GM23338 (cell line): ENCODE measurements around the gene XPNPEP2. TPM values are rescaled to one million over a fixed set of nuclear protein-coding genes. Genes with fewer than 3 reads are reported as not detected.

Experiments
- ATAC-seq: fragments of 200-7000 bp; cut with Tn5 transposase; 3 replicates; pipeline ENCODE4 v1.9.1; 2020
- DNase-seq: peaks from one replicate; pipeline ENCODE4 v3.0.0-alpha.2; 2015; ENCODE audit warnings: low spot score
- H2AFZ ChIP-seq: fragments of 200-600 bp; sonication (generic); 2 replicates; pipeline ENCODE4 v1.8.0; 2016; ENCODE audit warnings: antibody characterized with exemption, mild to moderate bottlenecking, moderate library complexity
- H3F3A ChIP-seq: fragments of 200-600 bp; sonication (generic); replicated peaks from 2 replicates; pipeline ENCODE4 v1.8.0; 2017; ENCODE audit warnings: antibody characterized with exemption, mixed run types, low read depth
- H3K27ac ChIP-seq: fragments of 200-600 bp; sonication (generic); 2 replicates; pipeline ENCODE4 v1.6.1; 2016; ENCODE audit warnings: low read depth
- H3K27me3 ChIP-seq: fragments of 200-600 bp; sonication (generic); 2 replicates; pipeline ENCODE4 v1.8.0; 2016; ENCODE audit warnings: mild to moderate bottlenecking, mixed run types, moderate library complexity; ENCODE audit not compliant: insufficient read depth
- H3K36me3 ChIP-seq: fragments of 200-600 bp; sonication (generic); 2 replicates; pipeline ENCODE4 v1.8.0; 2016; ENCODE audit warnings: mild to moderate bottlenecking; ENCODE audit not compliant: insufficient read depth
- H3K4me1 ChIP-seq: fragments of 200-600 bp; sonication (generic); 2 replicates; pipeline ENCODE4 v1.8.0; 2016; ENCODE audit warnings: mild to moderate bottlenecking, moderate library complexity; ENCODE audit not compliant: insufficient read depth
- H3K4me2 ChIP-seq: fragments of 200-600 bp; sonication (generic); 2 replicates; pipeline ENCODE4 v1.7.1; 2017; ENCODE audit warnings: mixed run types
- H3K4me3 ChIP-seq: fragments of 200-600 bp; sonication (generic); 2 replicates; pipeline ENCODE4 v1.6.1; 2016; ENCODE audit warnings: mixed run types
- H3K79me2 ChIP-seq: fragments of 200-600 bp; sonication (generic); replicated peaks from 2 replicates; pipeline ENCODE4 v1.8.0; 2017; ENCODE audit warnings: mild to moderate bottlenecking; ENCODE audit not compliant: insufficient read depth
- H3K9me2 ChIP-seq: fragments of 200-600 bp; sonication (generic); 2 replicates; pipeline ENCODE4 v1.8.0; 2017; ENCODE audit not compliant: insufficient read depth
- H4K20me1 ChIP-seq: fragments of 200-600 bp; sonication (generic); replicated peaks from 2 replicates; pipeline ENCODE4 v1.8.0; 2017; ENCODE audit warnings: mild to moderate bottlenecking; ENCODE audit not compliant: insufficient read depth
- H3K27ac Mint-ChIP-seq: 2 replicates; pipeline ENCODE4 v1.8.0; 2020; ENCODE audit warnings: inconsistent platforms, mild to moderate bottlenecking, moderate library complexity, mixed read lengths
- H3K27me3 Mint-ChIP-seq: 3 replicates; pipeline ENCODE4 v1.8.0; 2022; ENCODE audit warnings: low read depth, mild to moderate bottlenecking, moderate library complexity, mixed read lengths, inconsistent platforms; ENCODE audit not compliant: insufficient read depth, poor library complexity
- H3K36me3 Mint-ChIP-seq: 3 replicates; pipeline ENCODE4 v1.8.0; 2021; ENCODE audit warnings: low read depth, mild to moderate bottlenecking, inconsistent platforms, moderate library complexity, mixed read lengths
- H3K4me1 Mint-ChIP-seq: 3 replicates; pipeline ENCODE4 v1.8.0; 2020; ENCODE audit warnings: mild to moderate bottlenecking, inconsistent platforms, mixed read lengths
- H3K4me3 Mint-ChIP-seq: 3 replicates; pipeline ENCODE4 v1.8.0; 2021; ENCODE audit warnings: moderate library complexity, mild to moderate bottlenecking, inconsistent platforms, mixed read lengths
- H3K9me3 Mint-ChIP-seq: 3 replicates; pipeline ENCODE4 v1.8.0; 2020; ENCODE audit warnings: moderate library complexity, mild to moderate bottlenecking, inconsistent platforms, mixed read lengths
- CREB1 ChIP-seq: fragments of 250-450 bp; sonication (Bioruptor Pico); IDR thresholded peaks from 2 replicates; pipeline ENCODE4 v1.5.0; 2020; ENCODE audit warnings: low read depth, mild to moderate bottlenecking, moderate library complexity
- CTCF ChIP-seq, 2 experiments: fragments of 200-600 bp in 1 of 2; sonication (generic) in 1 of 2; conservative IDR thresholded peaks; 2 replicates each; pipeline versions ENCODE4 v1.5.1 to v1.6.1; 2016 to 2017; ENCODE audit warnings: antibody characterized with exemption in 2 of 2, low read depth in 2 of 2, mild to moderate bottlenecking in 2 of 2, moderate library complexity in 1 of 2
- EZH2 ChIP-seq: fragments of 200-600 bp; sonication (generic); IDR thresholded peaks from one replicate; pipeline ENCODE4 v1.8.0; 2017; ENCODE audit warnings: antibody characterized with exemption, mild to moderate bottlenecking, low read depth; ENCODE audit not compliant: unreplicated experiment
- EZH2phosphoT487 ChIP-seq: fragments of 200-600 bp; sonication (generic); IDR thresholded peaks from one replicate; pipeline ENCODE4 v1.8.1; 2018; ENCODE audit warnings: antibody characterized with exemption; ENCODE audit not compliant: unreplicated experiment
- JUNB ChIP-seq: IDR thresholded peaks from one replicate; pipeline ENCODE4 v1.6.1; 2016; ENCODE audit warnings: antibody characterized with exemption; ENCODE audit not compliant: unreplicated experiment
- NANOG ChIP-seq: IDR thresholded peaks from 2 replicates; pipeline ENCODE4 v1.6.1; 2016; ENCODE audit warnings: antibody characterized with exemption, borderline replicate concordance
- POLR2AphosphoS5 ChIP-seq: IDR thresholded peaks from 2 replicates; pipeline ENCODE4 v1.6.1; 2016; ENCODE audit warnings: antibody characterized with exemption, low read depth
- STAT1 ChIP-seq: IDR thresholded peaks from one replicate; pipeline ENCODE4 v1.6.1; 2016; ENCODE audit warnings: antibody characterized with exemption; ENCODE audit not compliant: unreplicated experiment
- ZNF114 ChIP-seq: fragments of 250-450 bp; sonication (Bioruptor Pico); IDR thresholded peaks from 2 replicates; pipeline ENCODE4 v1.5.0; 2020; ENCODE audit warnings: mild to moderate bottlenecking, moderate library complexity
- ZNF331 ChIP-seq: fragments of 250-450 bp; sonication (Bioruptor Pico); IDR thresholded peaks from 2 replicates; pipeline ENCODE4 v1.5.0; 2020; ENCODE audit warnings: low read depth, mild to moderate bottlenecking, moderate library complexity
- polyA plus RNA-seq: library from polyadenylated mRNA; unstranded; fragments of >200 nt; fragmentation: Nextera tagmentation; extraction: Ambion mirVana; gene quantifications from 2 replicates; pipeline ENCODE4 v1.2.1, GENCODE V29; 2016
- total RNA-seq: library from RNA; depleted of rRNA; stranded (reverse); fragments of >200 nt; shearing (Covaris generic); gene quantifications from 2 replicates; pipeline ENCODE4 v1.2.3, GENCODE V29; 2014
- TF ChIP-seq, protein P1 (sequence below): IDR thresholded peaks from one replicate; pipeline ENCODE4 v1.6.1; 2018; ENCODE audit warnings: antibody characterized with exemption; ENCODE audit not compliant: unreplicated experiment
- TF ChIP-seq, protein P2 (sequence below): fragments of 250-450 bp; sonication (Bioruptor Pico); IDR thresholded peaks from 2 replicates; pipeline ENCODE4 v1.5.0; 2020; ENCODE audit warnings: mild to moderate bottlenecking, moderate library complexity
- TF ChIP-seq, protein P3 (sequence below): IDR thresholded peaks from 2 replicates; pipeline ENCODE4 v1.6.1; 2016; ENCODE audit warnings: antibody characterized with exemption

The XPNPEP2 gene
- total and polyA plus RNA-seq, 2 experiments from 2014 or later, result not detected

DNA sequence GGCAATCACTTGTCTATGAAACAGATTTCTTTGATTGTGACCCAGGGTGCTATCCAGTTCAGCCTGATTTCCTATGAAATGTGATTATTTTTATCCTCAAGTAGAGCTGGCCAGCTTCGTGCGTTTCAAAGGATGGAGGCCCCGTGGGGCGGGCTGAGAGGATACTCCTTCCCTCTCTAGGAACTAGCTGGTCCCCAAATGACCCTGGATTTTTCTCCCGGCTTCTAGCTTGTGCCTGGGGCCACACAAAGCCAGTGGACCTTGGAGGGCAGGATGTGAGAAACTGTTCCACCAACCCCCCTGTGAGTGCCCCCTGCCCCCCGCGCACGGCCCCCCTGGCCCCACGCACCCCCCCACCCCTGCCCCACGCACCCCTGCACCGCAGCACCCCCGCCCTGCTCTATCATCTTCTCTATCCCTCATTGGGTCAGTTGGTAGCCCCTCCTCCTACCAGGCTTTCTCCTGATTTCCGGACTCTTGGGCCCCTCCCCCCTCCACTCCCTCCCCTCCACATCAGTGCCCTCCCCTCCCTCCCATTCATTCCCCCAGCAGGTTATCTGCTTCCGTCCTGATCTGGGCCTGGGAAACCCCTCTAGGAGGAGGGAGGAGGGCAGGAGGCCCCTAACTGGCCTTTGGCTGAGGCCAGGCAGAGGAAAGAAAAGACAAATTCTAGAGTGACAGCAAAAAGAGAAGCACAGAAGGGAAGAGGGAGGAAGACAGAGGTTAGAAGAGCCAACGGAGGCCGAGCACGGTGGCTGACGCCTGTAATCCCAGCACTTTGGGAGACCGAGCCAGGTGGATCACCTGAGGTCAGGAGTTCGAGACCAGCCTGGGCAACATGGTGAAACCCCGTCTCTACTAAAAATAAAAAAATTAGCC is 3.3 kb downstream of the XPNPEP2 start:
- H3K79me2 ChIP-seq, result no peaks in the 10 kb centered on the region
- H3K4me1 ChIP-seq, result no peaks in the 10 kb centered on the region; the same call in 1 of the 2 replicates
- Mint-ChIP-seq H3K4me1 (peaks cover 23% of the 10 kb centered on the region), H3K4me3 (peak overlapping the region; percentile 13; the same call in 1 of the 3 replicates), H3K36me3 (no peaks in the 10 kb centered on the region), H3K27ac (no peak overlapping the region; the same call in 1 of the 2 replicates), H3K9me3 (no peaks in the 10 kb centered on the region; the same call in 2 of the 3 replicates), H3K27me3 (peaks cover 8% of the 10 kb centered on the region)
- H3K27ac ChIP-seq, result no peak overlapping the region
- no peaks in the 10 kb centered on the region for H3K27me3 ChIP-seq
- H4K20me1 ChIP-seq, result no peaks in the 10 kb centered on the region
- no peaks in the 10 kb centered on the region for H3K36me3 ChIP-seq
- ATAC-seq, result peak; percentile 84
- no peak overlapping the region for H2AFZ ChIP-seq
- H3K9me2 ChIP-seq, result no peaks in the 10 kb centered on the region
- H3K4me2 ChIP-seq, result peak overlapping the region; percentile 53; the same call in 1 of the 2 replicates
- no peaks in the 10 kb centered on the region for H3F3A ChIP-seq
- TF ChIP-seq ZNF331 (CRISPR knock-in tag) (no peak), CREB1 (no peak), EZH2 (no peak), CTCF (conservative IDR thresholded peaks at IDR 0.05; ENCODE audit: low read depth in 2 of 2) (no peak), JUNB (no peak), POLR2AphosphoS5 (no peak), EZH2phosphoT487 (no peak), NANOG (no peak), STAT1 (no peak), ZNF114 (CRISPR knock-in tag) (no peak)
- TF ChIP-seq, protein P1, sequence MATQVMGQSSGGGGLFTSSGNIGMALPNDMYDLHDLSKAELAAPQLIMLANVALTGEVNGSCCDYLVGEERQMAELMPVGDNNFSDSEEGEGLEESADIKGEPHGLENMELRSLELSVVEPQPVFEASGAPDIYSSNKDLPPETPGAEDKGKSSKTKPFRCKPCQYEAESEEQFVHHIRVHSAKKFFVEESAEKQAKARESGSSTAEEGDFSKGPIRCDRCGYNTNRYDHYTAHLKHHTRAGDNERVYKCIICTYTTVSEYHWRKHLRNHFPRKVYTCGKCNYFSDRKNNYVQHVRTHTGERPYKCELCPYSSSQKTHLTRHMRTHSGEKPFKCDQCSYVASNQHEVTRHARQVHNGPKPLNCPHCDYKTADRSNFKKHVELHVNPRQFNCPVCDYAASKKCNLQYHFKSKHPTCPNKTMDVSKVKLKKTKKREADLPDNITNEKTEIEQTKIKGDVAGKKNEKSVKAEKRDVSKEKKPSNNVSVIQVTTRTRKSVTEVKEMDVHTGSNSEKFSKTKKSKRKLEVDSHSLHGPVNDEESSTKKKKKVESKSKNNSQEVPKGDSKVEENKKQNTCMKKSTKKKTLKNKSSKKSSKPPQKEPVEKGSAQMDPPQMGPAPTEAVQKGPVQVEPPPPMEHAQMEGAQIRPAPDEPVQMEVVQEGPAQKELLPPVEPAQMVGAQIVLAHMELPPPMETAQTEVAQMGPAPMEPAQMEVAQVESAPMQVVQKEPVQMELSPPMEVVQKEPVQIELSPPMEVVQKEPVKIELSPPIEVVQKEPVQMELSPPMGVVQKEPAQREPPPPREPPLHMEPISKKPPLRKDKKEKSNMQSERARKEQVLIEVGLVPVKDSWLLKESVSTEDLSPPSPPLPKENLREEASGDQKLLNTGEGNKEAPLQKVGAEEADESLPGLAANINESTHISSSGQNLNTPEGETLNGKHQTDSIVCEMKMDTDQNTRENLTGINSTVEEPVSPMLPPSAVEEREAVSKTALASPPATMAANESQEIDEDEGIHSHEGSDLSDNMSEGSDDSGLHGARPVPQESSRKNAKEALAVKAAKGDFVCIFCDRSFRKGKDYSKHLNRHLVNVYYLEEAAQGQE, result no peak
- TF ChIP-seq, protein P2, sequence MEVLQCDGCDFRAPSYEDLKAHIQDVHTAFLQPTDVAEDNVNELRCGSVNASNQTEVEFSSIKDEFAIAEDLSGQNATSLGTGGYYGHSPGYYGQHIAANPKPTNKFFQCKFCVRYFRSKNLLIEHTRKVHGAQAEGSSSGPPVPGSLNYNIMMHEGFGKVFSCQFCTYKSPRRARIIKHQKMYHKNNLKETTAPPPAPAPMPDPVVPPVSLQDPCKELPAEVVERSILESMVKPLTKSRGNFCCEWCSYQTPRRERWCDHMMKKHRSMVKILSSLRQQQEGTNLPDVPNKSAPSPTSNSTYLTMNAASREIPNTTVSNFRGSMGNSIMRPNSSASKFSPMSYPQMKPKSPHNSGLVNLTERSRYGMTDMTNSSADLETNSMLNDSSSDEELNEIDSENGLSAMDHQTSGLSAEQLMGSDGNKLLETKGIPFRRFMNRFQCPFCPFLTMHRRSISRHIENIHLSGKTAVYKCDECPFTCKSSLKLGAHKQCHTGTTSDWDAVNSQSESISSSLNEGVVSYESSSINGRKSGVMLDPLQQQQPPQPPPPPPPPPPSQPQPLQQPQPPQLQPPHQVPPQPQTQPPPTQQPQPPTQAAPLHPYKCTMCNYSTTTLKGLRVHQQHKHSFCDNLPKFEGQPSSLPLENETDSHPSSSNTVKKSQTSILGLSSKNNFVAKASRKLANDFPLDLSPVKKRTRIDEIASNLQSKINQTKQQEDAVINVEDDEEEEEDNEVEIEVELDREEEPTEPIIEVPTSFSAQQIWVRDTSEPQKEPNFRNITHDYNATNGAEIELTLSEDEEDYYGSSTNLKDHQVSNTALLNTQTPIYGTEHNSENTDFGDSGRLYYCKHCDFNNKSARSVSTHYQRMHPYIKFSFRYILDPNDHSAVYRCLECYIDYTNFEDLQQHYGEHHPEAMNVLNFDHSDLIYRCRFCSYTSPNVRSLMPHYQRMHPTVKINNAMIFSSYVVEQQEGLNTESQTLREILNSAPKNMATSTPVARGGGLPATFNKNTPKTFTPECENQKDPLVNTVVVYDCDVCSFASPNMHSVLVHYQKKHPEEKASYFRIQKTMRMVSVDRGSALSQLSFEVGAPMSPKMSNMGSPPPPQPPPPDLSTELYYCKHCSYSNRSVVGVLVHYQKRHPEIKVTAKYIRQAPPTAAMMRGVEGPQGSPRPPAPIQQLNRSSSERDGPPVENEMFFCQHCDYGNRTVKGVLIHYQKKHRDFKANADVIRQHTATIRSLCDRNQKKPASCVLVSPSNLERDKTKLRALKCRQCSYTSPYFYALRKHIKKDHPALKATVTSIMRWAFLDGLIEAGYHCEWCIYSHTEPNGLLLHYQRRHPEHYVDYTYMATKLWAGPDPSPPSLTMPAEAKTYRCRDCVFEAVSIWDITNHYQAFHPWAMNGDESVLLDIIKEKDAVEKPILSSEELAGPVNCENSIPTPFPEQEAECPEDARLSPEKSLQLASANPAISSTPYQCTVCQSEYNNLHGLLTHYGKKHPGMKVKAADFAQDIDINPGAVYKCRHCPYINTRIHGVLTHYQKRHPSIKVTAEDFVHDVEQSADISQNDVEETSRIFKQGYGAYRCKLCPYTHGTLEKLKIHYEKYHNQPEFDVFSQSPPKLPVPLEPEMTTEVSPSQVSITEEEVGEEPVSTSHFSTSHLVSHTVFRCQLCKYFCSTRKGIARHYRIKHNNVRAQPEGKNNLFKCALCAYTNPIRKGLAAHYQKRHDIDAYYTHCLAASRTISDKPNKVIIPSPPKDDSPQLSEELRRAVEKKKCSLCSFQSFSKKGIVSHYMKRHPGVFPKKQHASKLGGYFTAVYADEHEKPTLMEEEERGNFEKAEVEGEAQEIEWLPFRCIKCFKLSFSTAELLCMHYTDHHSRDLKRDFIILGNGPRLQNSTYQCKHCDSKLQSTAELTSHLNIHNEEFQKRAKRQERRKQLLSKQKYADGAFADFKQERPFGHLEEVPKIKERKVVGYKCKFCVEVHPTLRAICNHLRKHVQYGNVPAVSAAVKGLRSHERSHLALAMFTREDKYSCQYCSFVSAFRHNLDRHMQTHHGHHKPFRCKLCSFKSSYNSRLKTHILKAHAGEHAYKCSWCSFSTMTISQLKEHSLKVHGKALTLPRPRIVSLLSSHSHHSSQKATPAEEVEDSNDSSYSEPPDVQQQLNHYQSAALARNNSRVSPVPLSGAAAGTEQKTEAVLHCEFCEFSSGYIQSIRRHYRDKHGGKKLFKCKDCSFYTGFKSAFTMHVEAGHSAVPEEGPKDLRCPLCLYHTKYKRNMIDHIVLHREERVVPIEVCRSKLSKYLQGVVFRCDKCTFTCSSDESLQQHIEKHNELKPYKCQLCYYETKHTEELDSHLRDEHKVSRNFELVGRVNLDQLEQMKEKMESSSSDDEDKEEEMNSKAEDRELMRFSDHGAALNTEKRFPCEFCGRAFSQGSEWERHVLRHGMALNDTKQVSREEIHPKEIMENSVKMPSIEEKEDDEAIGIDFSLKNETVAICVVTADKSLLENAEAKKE, result no peak
- TF ChIP-seq, protein P3, sequence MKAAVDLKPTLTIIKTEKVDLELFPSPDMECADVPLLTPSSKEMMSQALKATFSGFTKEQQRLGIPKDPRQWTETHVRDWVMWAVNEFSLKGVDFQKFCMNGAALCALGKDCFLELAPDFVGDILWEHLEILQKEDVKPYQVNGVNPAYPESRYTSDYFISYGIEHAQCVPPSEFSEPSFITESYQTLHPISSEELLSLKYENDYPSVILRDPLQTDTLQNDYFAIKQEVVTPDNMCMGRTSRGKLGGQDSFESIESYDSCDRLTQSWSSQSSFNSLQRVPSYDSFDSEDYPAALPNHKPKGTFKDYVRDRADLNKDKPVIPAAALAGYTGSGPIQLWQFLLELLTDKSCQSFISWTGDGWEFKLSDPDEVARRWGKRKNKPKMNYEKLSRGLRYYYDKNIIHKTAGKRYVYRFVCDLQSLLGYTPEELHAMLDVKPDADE, result no peak
- no peak overlapping the region for H3K4me3 ChIP-seq
- DNase-seq, result peak; percentile 83
